ENCODE data around the gene LGR5.
A peak's percentile ranks its signal among the peaks of the same experiment; 100 is the strongest.

LGR5 gene

DNA sequence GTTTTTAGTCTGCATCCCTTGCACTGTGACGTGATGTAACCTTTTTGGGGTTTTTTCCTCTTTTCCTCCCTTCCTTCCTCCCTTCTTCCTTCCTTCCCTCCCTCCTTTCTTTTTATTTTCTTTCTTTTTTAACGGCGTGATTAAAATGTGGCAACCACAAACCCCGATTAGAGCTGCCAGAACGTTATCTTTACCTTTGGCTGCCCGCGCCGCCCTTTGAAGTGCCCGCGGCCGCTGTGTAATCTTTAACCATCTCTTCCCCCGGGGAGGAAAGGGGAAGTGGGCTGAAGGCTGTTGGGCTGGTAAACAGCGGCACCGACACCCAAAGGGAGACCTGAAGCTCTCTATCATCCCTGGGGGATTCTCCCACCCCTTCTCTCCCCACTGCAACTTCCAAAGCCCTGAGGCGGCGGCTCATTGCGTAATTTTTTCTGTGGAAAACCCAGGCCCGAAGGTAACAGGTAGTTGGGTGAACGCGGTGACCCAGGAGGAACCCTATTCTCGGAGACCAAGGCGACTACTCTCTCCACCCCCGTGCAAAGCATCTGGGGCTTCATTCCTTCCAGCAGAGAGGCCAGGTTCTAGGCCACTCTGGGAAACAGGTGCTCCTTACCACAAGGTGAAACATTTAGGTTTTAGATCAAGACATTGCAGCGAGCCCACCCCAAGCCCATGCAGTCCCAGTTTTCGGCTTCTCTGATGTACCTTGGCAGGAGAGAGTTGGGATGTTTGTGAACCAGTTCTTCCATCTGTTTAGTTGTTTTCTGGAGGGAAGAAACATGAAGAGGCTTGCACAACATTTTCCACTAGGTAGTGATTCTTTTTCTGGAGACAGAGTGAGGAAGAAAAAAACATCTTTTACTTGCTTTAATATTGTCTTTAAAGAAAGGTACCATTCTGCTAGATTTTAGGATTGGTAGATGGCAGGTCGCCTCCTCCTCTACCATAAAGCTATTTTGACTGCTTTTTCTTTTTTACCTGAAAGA is 1.5 kb downstream of the LGR5 start:
- Histone ChIP-seq H3K36me3 (ENCODE audit: control insufficient read depth, insufficient read depth, low read length) (no peaks in the 10 kb centered on the region), H3K4me3 (ENCODE audit: low read length) (peak overlapping the region; percentile 60), H3K4me1 (ENCODE audit: control insufficient read depth, insufficient read depth, low read length) (peaks cover 2% of the 10 kb centered on the region), H3K27me3 (ENCODE audit: control insufficient read depth, insufficient read depth, low read length) (peaks cover 6% of the 10 kb centered on the region), H3K9ac (ENCODE audit: low read length) (no peak overlapping the region), H3K27ac (ENCODE audit: low read depth, low read length) (no peak overlapping the region)

- Histone ChIP-seq H3K27ac (ENCODE audit: low read depth, low read length) (no peak overlapping the region), H3K9ac (ENCODE audit: low read length) (no peak overlapping the region), H3K27me3 (ENCODE audit: control insufficient read depth, insufficient read depth, low read length) (peaks cover 6% of the 10 kb centered on the region), H3K36me3 (ENCODE audit: control insufficient read depth, insufficient read depth, low read length) (no peaks in the 10 kb centered on the region), H3K4me1 (ENCODE audit: control insufficient read depth, insufficient read depth, low read length) (peaks cover 2% of the 10 kb centered on the region), H3K4me3 (ENCODE audit: low read length) (no peak overlapping the region)
Measured at GRCh38 chr12:71441836-71442566, 2.4 kb downstream of the LGR5 start.

DNA sequence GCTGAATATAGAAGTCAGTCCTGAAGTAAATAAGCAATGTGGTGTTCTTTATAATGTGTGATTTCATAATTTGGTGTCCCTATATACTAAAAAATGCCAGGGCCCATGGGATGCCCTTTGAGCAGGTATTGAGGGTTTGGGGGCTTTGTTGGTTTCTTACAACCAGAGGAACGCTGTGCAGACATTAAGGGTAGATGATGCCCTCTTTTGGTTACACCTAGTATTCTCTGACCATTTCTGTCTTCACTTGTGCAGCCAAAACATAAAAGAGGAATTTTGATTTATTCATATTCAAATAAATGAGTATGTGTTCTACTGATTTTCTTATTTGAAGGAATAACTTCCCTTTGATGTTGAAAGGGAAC is 3.0 kb downstream of the LGR5 start:
- no peak overlapping the region for H3K27ac ChIP-seq (ENCODE audit: low read depth, low read length)
- no peak overlapping the region for H3K4me3 ChIP-seq (ENCODE audit: low read length)
- H3K9ac ChIP-seq (ENCODE audit: low read length), result no peak overlapping the region
- no peaks in the 10 kb centered on the region for H3K36me3 ChIP-seq (ENCODE audit: control insufficient read depth, insufficient read depth, low read length)
- H3K27me3 ChIP-seq (ENCODE audit: control insufficient read depth, insufficient read depth, low read length), result peaks cover 6% of the 10 kb centered on the region
- peaks cover 2% of the 10 kb centered on the region for H3K4me1 ChIP-seq (ENCODE audit: control insufficient read depth, insufficient read depth, low read length)

DNA sequence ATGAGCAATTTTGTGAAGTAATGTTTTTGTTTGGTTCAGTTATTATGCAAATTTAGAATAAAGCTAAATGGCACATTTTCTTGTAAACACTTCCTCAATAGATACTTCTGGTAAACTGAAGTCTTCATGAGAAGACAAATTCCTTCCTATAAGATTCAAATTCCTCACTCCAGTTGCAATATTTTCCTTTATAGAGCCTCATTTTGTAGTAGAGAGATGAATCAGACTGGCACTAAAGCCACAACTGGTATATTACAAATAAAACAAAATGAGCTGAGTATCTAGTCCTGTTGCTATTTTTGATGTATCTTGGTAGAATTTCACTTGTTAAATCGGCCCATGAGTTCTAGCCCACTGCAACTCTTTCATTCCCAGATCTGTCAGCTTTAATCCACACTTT is 5.5 kb downstream of the LGR5 start:
- no peak overlapping the region for H3K9ac ChIP-seq (ENCODE audit: low read length)
- no peak overlapping the region for H3K27ac ChIP-seq (ENCODE audit: low read depth, low read length)

GRCh38 chr12:71447691-71448132 is 8.1 kb downstream of the LGR5 start:
- H3K4me1 ChIP-seq (ENCODE audit: control insufficient read depth, insufficient read depth, low read length), result no peaks in the 10 kb centered on the region
- no peaks in the 10 kb centered on the region for H3K36me3 ChIP-seq (ENCODE audit: control insufficient read depth, insufficient read depth, low read length)
- no peak overlapping the region for H3K4me3 ChIP-seq (ENCODE audit: low read length)
- H3K9ac ChIP-seq (ENCODE audit: low read length), result no peak overlapping the region
- H3K27ac ChIP-seq (ENCODE audit: low read depth, low read length), result no peak overlapping the region
- H3K27me3 ChIP-seq (ENCODE audit: control insufficient read depth, insufficient read depth, low read length), result peaks cover 2% of the 10 kb centered on the region

More for the DNA sequence above, 5.5 kb downstream of the LGR5 start:
- Histone ChIP-seq H3K27me3 (ENCODE audit: control insufficient read depth, insufficient read depth, low read length) (peaks cover 4% of the 10 kb centered on the region), H3K4me1 (ENCODE audit: control insufficient read depth, insufficient read depth, low read length) (no peaks in the 10 kb centered on the region), H3K4me3 (ENCODE audit: low read length) (no peak overlapping the region), H3K36me3 (ENCODE audit: control insufficient read depth, insufficient read depth, low read length) (no peaks in the 10 kb centered on the region)

DNA sequence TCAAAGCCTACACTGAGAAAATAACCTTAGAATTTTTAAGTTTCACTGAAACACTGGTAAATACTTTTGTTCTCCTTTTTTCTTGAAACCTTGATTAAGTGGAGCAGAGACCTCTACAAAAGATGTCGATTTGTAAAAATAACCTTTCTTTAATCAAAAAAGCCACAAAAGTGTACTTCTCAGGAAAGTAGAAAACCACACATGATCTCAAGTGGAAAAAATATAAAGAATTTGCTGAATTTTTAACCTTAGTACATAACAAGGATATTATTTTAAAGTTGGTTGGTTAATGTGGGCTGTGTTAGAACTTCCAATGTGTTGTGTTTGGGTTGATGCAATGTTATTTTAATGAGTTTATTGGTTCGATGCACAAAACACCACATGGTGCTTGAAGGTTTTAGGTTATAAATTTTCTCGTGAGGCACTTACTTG is 8.6 kb downstream of the LGR5 start:
- H3K9ac ChIP-seq (ENCODE audit: low read length), result no peak overlapping the region
- H3K36me3 ChIP-seq (ENCODE audit: control insufficient read depth, insufficient read depth, low read length), result no peaks in the 10 kb centered on the region
- H3K27ac ChIP-seq (ENCODE audit: low read depth, low read length), result no peak overlapping the region
- peaks cover 2% of the 10 kb centered on the region for H3K27me3 ChIP-seq (ENCODE audit: control insufficient read depth, insufficient read depth, low read length)
- no peak overlapping the region for H3K4me3 ChIP-seq (ENCODE audit: low read length)
- no peaks in the 10 kb centered on the region for H3K4me1 ChIP-seq (ENCODE audit: control insufficient read depth, insufficient read depth, low read length)

DNA sequence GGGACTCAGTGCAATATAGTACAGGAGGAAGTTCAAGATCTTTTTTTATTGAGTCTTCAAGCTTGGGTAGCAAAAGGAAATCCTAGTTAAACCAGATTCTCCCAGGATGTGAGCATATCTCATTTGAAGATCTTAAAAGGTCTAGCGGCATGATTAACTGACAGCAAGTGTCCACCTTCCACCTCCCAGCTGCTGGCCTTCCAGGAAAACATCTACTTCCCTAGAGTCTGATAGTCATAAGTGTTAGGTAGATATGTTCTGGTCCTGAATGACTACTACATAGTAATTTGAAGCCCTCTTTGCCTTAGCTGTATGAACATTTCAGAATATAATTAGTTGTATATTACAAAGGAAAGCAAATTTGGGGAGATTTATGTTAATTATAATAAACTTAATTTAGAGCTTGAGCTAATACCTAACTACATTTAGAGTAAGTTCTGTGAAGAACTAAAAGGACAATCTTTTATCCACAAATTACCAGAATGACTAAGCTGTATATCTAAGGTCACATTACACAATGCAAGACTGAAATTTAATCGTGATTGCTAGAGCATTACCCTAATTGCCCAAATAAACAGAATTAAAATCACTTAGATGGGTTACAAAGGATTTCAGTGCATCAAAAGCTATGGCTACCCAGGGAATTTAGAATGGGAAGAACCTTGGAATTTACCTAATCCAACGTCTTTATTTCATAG is 9.9 kb downstream of the LGR5 start:
- peaks cover 2% of the 10 kb centered on the region for H3K27me3 ChIP-seq (ENCODE audit: control insufficient read depth, insufficient read depth, low read length)
- no peaks in the 10 kb centered on the region for H3K36me3 ChIP-seq (ENCODE audit: control insufficient read depth, insufficient read depth, low read length)
- no peaks in the 10 kb centered on the region for H3K4me1 ChIP-seq (ENCODE audit: control insufficient read depth, insufficient read depth, low read length)
- no peak overlapping the region for H3K27ac ChIP-seq (ENCODE audit: low read depth, low read length)
- H3K4me3 ChIP-seq (ENCODE audit: low read length), result no peak overlapping the region
- no peak overlapping the region for H3K9ac ChIP-seq (ENCODE audit: low read length)

- H3K9ac ChIP-seq (ENCODE audit: low read length), result no peak overlapping the region
- H3K36me3 ChIP-seq (ENCODE audit: control insufficient read depth, insufficient read depth, low read length), result no peaks in the 10 kb centered on the region
- H3K27me3 ChIP-seq (ENCODE audit: control insufficient read depth, insufficient read depth, low read length), result peaks cover 2% of the 10 kb centered on the region
- no peaks in the 10 kb centered on the region for H3K4me1 ChIP-seq (ENCODE audit: control insufficient read depth, insufficient read depth, low read length)
- H3K27ac ChIP-seq (ENCODE audit: low read depth, low read length), result no peak overlapping the region
- no peak overlapping the region for H3K4me3 ChIP-seq (ENCODE audit: low read length)
Measured at GRCh38 chr12:71452006-71452405, 12.4 kb downstream of the LGR5 start.

DNA sequence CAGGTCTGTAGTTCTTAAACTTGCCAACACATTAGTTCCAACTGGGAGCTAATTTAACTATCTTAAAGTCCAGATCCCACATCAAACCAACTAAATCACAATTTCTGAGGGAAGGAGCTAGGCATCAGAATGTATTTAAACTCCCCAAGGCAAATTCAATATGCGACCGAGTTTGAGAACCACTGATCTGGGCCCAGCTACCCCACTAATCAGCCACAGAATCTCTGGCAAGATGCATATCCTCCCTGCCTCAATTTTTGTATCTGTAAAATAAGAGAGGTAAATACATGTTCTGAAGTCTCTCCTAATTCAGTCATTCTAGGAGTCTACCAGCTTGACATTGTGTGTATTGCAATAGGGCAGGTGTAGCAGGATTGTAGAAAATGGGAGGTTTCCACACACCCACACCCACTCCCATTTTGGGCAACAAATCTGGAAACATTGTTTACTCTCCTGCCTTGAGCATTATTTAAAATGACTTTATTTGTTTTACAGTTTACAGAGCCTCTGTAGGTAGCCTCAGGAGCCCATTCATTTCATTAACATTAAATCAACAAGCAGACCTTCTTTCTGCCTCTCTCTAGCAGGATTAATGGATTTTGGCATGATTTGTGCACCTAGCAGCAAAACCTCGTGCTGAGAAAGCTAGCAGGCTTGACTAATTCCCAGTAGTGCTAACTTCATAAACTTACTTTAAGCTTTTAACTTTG is 15.6 kb downstream of the LGR5 start:
- no peak overlapping the region for H3K9ac ChIP-seq (ENCODE audit: low read length)
- peaks cover 2% of the 10 kb centered on the region for H3K27me3 ChIP-seq (ENCODE audit: control insufficient read depth, insufficient read depth, low read length)
- no peaks in the 10 kb centered on the region for H3K36me3 ChIP-seq (ENCODE audit: control insufficient read depth, insufficient read depth, low read length)
- H3K4me1 ChIP-seq (ENCODE audit: control insufficient read depth, insufficient read depth, low read length), result no peaks in the 10 kb centered on the region
- H3K4me3 ChIP-seq (ENCODE audit: low read length), result no peak overlapping the region
- H3K27ac ChIP-seq (ENCODE audit: low read depth, low read length), result no peak overlapping the region

DNA sequence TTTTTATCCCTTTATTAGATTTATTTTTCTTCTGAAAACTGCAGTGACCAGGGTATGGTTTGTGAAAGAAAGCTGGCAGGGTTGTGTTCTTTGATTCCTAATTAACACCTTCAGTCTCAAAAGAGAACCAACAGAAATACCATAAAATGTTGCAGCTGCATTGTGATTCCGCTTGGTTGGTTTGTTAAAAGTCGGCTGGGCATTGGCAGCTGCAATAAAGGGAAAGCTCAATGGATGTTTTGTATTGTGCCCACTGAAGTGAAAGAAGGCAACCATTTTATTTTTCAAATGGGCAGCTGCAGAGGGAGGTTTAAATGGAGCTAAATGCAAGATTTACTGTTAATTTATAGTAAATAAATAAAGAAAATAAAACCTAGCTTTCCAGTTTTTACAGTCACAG is 16.7 kb downstream of the LGR5 start:
- Histone ChIP-seq H3K9ac (ENCODE audit: low read length) (no peak overlapping the region), H3K4me3 (ENCODE audit: low read length) (no peak overlapping the region), H3K4me1 (ENCODE audit: control insufficient read depth, insufficient read depth, low read length) (no peaks in the 10 kb centered on the region), H3K27ac (ENCODE audit: low read depth, low read length) (no peak overlapping the region), H3K27me3 (ENCODE audit: control insufficient read depth, insufficient read depth, low read length) (peaks cover 2% of the 10 kb centered on the region), H3K36me3 (ENCODE audit: control insufficient read depth, insufficient read depth, low read length) (no peaks in the 10 kb centered on the region)

GRCh38 chr12:71456990-71457389 is 17.4 kb downstream of the LGR5 start:
- H3K36me3 ChIP-seq (ENCODE audit: control insufficient read depth, insufficient read depth, low read length), result no peaks in the 10 kb centered on the region
- H3K9ac ChIP-seq (ENCODE audit: low read length), result no peak overlapping the region
- H3K4me3 ChIP-seq (ENCODE audit: low read length), result no peak overlapping the region
- no peaks in the 10 kb centered on the region for H3K4me1 ChIP-seq (ENCODE audit: control insufficient read depth, insufficient read depth, low read length)
- H3K27me3 ChIP-seq (ENCODE audit: control insufficient read depth, insufficient read depth, low read length), result peaks cover 2% of the 10 kb centered on the region
- no peak overlapping the region for H3K27ac ChIP-seq (ENCODE audit: low read depth, low read length)

DNA sequence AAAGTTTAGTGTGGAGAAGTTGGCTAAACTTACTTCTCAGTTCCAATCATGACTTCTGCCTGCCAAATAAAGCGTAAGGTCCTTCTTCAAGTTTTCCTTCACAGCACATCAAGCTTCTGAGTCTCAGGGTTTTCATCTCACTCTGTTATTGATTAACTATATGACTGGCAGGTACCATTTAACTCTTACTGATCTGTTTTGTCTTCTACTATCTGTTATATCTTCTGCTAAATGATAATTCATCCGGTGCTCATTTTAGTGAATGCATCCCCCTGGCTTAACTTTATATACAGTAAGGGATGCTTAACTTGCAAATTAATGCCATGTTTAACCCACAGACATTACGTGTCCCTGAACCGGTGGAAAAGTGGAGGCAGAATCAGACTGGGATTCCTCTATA is 20.7 kb downstream of the LGR5 start:
- Histone ChIP-seq H3K9ac (ENCODE audit: low read length) (no peak overlapping the region), H3K4me1 (ENCODE audit: control insufficient read depth, insufficient read depth, low read length) (no peaks in the 10 kb centered on the region)

More for the DNA sequence above, 20.7 kb downstream of the LGR5 start:
- H3K27ac ChIP-seq (ENCODE audit: low read depth, low read length), result no peak overlapping the region
- H3K36me3 ChIP-seq (ENCODE audit: control insufficient read depth, insufficient read depth, low read length), result no peaks in the 10 kb centered on the region
- no peaks in the 10 kb centered on the region for H3K27me3 ChIP-seq (ENCODE audit: control insufficient read depth, insufficient read depth, low read length)
- H3K4me3 ChIP-seq (ENCODE audit: low read length), result no peak overlapping the region
